BLaER1 (cell line): ENCODE data around the gene TBXAS1.

Experiments
- H3K27ac ChIP-seq: shearing (Covaris generic); formaldehyde crosslinking; 2 replicates; pipeline ENCODE4 v1.8.1; 2022
- H3K27me3 ChIP-seq: shearing (Covaris generic); formaldehyde crosslinking; 2 replicates; pipeline ENCODE4 v1.8.1; 2022
- H3K36me3 ChIP-seq: shearing (Covaris generic); formaldehyde crosslinking; 2 replicates; pipeline ENCODE4 v1.8.1; 2022
- H3K4me1 ChIP-seq: shearing (Covaris generic); formaldehyde crosslinking; 2 replicates; pipeline ENCODE4 v1.8.1; 2022
- H3K4me2 ChIP-seq: shearing (Covaris generic); formaldehyde crosslinking; 2 replicates; pipeline ENCODE4 v1.8.1; 2022
- H3K4me3 ChIP-seq: shearing (Covaris generic); formaldehyde crosslinking; 2 replicates; pipeline ENCODE4 v1.8.1; 2022
- H3K9ac ChIP-seq: shearing (Covaris generic); formaldehyde crosslinking; 2 replicates; pipeline ENCODE4 v1.8.1; 2022
- H3K9me3 ChIP-seq: shearing (Covaris generic); formaldehyde crosslinking; 2 replicates; pipeline ENCODE4 v1.8.1; 2022
- H4K20me1 ChIP-seq: shearing (Covaris generic); formaldehyde crosslinking; 2 replicates; pipeline ENCODE4 v1.8.1; 2022
- Cebpa-rat ChIP-seq: shearing (Covaris generic); IDR thresholded peaks from 2 replicates; pipeline ENCODE4 v1.8.1; 2022

The TBXAS1 gene

DNA sequence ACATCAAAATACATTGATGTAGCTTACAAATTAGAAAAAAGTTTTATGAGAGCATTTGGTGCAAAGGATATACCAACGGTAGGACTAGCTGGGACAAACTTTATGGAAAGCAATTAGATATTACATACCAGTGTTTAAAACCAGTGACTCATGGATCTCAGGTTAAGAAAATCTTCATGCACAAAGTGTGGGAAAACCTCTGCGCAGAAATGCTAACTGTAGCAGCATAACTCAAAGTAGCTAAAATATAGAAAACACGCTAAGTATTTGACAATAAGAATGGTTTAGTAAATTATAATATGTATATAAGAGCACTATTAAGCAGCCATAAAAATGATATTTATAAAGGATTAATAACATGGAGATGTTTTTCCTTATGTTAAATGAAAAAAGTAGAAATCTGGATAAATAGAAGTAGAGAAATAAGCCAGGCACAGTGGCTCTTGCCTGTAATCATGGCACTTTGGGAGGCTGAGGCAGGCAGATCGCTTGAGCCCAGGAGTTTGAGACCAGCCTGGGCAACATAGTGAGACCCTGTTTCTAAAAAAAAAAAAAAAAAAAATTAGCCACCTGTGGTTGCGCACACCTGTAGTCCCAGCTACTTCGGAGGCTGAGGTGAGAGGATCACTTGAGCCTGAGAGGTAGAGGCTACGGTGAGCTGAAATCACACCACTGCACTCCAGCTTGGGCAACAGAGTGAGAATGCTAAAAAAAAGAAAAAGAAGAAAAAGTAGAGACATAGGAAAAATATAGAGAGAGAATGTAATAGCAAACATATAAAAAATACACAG, 37.2 kb downstream of the TBXAS1 start:
- Histone ChIP-seq H4K20me1 (no peaks in the 10 kb centered on the region), H3K9ac (no peak overlapping the region), H3K4me3 (no peak overlapping the region), H3K9me3 (peaks cover 14% of the 10 kb centered on the region; the same call in 1 of the 2 replicates), H3K27ac (no peak overlapping the region), H3K4me1 (no peaks in the 10 kb centered on the region), H3K27me3 (no peaks in the 10 kb centered on the region), H3K4me2 (no peak overlapping the region), H3K36me3 (no peaks in the 10 kb centered on the region)
- TF ChIP-seq Cebpa-rat = no peak

GRCh38 chr7:139867847-139868246, 38.8 kb downstream of the TBXAS1 start:
- Histone ChIP-seq H3K4me1 (no peaks in the 10 kb centered on the region), H3K4me3 (no peak overlapping the region), H3K4me2 (no peak overlapping the region), H4K20me1 (no peaks in the 10 kb centered on the region), H3K27me3 (no peaks in the 10 kb centered on the region), H3K27ac (no peak overlapping the region), H3K9me3 (peaks cover 14% of the 10 kb centered on the region; the same call in 1 of the 2 replicates), H3K9ac (no peak overlapping the region), H3K36me3 (no peaks in the 10 kb centered on the region)
- no peak for TF ChIP-seq Cebpa-rat

DNA sequence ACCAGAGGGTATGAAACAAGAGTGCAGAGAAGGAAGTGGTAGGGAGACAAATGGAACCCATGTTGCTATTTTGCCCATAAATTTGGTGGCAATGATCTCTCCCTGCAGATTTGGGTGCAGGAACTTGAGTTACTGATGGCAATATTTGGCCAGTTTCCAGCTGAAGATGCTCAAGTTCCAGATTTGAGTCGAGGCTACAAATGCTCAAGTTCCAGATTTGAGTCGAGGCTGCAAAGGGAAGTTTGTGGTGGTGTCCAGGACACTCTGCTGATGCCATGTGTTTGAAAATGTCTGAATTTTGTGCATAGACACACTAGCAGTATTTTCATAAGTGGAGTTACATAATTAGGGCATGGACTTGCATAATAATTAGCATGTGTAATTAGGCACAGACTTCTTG, 40.8 kb downstream of the TBXAS1 start:
- H4K20me1 ChIP-seq = no peaks in the 10 kb centered on the region
- H3K9me3 ChIP-seq = peaks cover 3% of the 10 kb centered on the region; the same call in 1 of the 2 replicates
- no peak overlapping the region for H3K27ac ChIP-seq
- H3K9ac ChIP-seq = no peak overlapping the region
- no peaks in the 10 kb centered on the region for H3K27me3 ChIP-seq
- no peaks in the 10 kb centered on the region for H3K36me3 ChIP-seq
- no peak overlapping the region for H3K4me3 ChIP-seq
- H3K4me1 ChIP-seq = no peaks in the 10 kb centered on the region
- no peak overlapping the region for H3K4me2 ChIP-seq
- no peak for TF ChIP-seq Cebpa-rat

- Histone ChIP-seq H3K36me3 (no peaks in the 10 kb centered on the region), H3K27ac (no peak overlapping the region)
These were observed 41.3 kb downstream of the TBXAS1 start for GRCh38 chr7:139870380-139870779.

GRCh38 chr7:139871331-139871730, 42.3 kb downstream of the TBXAS1 start:
- TF ChIP-seq Cebpa-rat = no peak
- H3K27ac ChIP-seq = no peak overlapping the region
- H3K9ac ChIP-seq = no peak overlapping the region

More at GRCh38 chr7:139870380-139870779, 41.3 kb downstream of the TBXAS1 start:
- TF ChIP-seq Cebpa-rat = no peak
- Histone ChIP-seq H3K9ac (no peak overlapping the region), H3K27me3 (no peaks in the 10 kb centered on the region), H3K4me2 (no peak overlapping the region), H4K20me1 (no peaks in the 10 kb centered on the region), H3K9me3 (no peaks in the 10 kb centered on the region), H3K4me3 (no peak overlapping the region), H3K4me1 (no peaks in the 10 kb centered on the region; the same call in 1 of the 2 replicates)

DNA sequence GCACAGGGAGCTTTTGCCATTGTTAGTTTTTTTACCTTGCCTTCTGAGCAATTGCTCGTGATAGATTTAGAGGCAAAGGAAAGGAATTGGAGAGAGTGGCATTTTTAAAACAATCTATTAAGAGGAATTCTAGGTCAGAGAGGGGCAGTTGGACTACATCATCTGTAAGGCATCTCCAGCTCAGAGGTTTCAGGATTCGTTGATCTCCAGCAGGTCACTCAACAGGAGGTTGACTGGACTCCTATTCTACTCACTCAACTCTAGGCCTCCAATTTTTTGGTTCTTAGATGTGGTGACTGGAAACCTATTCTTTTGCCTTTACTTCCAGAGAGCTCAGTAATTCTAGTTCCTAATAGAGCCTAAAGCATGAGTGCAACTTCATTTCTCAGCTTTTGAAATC, 42.8 kb downstream of the TBXAS1 start:
- Histone ChIP-seq H4K20me1 (no peaks in the 10 kb centered on the region), H3K4me1 (peaks cover 7% of the 10 kb centered on the region), H3K9ac (no peak overlapping the region), H3K27me3 (no peaks in the 10 kb centered on the region), H3K36me3 (no peaks in the 10 kb centered on the region), H3K4me3 (no peak overlapping the region), H3K9me3 (no peaks in the 10 kb centered on the region), H3K27ac (no peak overlapping the region), H3K4me2 (no peak overlapping the region)
- no peak for TF ChIP-seq Cebpa-rat

More at GRCh38 chr7:139871331-139871730, 42.3 kb downstream of the TBXAS1 start:
- Histone ChIP-seq H3K27me3 (no peaks in the 10 kb centered on the region), H3K4me3 (no peak overlapping the region), H4K20me1 (no peaks in the 10 kb centered on the region), H3K36me3 (no peaks in the 10 kb centered on the region), H3K4me2 (no peak overlapping the region), H3K9me3 (no peaks in the 10 kb centered on the region), H3K4me1 (peaks cover 7% of the 10 kb centered on the region)

GRCh38 chr7:139873593-139874301, 44.7 kb downstream of the TBXAS1 start:
- Histone ChIP-seq H4K20me1 (no peaks in the 10 kb centered on the region), H3K4me1 (peaks cover 7% of the 10 kb centered on the region), H3K27ac (no peak overlapping the region), H3K27me3 (no peaks in the 10 kb centered on the region), H3K4me2 (no peak overlapping the region), H3K36me3 (no peaks in the 10 kb centered on the region), H3K9me3 (no peaks in the 10 kb centered on the region), H3K4me3 (no peak overlapping the region), H3K9ac (no peak overlapping the region)
- TF ChIP-seq Cebpa-rat = no peak

DNA sequence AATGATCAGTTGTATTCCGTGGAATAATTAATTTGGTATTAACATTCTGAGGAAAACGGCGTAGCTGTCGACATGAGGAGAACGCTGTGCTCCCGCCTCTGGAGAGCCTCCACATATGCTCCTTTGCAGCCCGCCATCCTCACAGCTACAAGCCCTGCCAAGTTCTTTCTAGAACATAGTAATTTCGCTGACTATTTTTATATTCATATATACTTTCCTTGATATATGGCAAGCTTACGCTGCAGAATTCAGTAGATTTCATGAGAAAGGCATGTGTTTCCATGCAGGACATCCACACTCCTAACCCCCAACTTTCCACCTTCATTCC, 45.2 kb downstream of the TBXAS1 start:
- H3K9me3 ChIP-seq = no peaks in the 10 kb centered on the region
- no peaks in the 10 kb centered on the region for H3K27me3 ChIP-seq
- peaks cover 7% of the 10 kb centered on the region for H3K4me1 ChIP-seq
- no peak overlapping the region for H3K9ac ChIP-seq
- no peak overlapping the region for H3K4me2 ChIP-seq
- TF ChIP-seq Cebpa-rat = no peak
- no peaks in the 10 kb centered on the region for H3K36me3 ChIP-seq
- H3K27ac ChIP-seq = no peak overlapping the region
- no peaks in the 10 kb centered on the region for H4K20me1 ChIP-seq
- no peak overlapping the region for H3K4me3 ChIP-seq

DNA sequence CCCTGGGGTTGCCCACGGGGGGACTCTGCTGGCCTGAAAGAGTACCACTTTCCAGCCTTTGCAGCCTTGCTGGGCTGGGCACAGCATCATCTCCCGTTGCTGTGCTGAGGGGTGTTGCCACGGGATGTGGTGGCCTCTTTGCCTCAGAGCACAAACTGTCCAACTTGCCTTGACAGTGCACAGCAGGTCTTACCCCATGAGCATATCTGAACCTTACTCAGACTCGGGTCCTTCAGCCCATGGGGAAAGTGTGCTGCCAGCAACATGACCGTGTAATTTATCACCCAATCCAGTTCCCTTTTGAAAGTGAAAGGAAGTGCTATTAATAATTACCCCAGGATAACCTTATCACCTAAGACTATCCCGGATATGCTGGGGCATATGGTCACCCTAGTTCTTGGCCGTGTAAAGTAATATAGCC, 46.8 kb downstream of the TBXAS1 start:
- Histone ChIP-seq H3K4me3 (no peak overlapping the region), H3K9me3 (no peaks in the 10 kb centered on the region), H3K4me1 (peaks cover 7% of the 10 kb centered on the region), H3K4me2 (peak overlapping the region; percentile 47), H3K27me3 (no peaks in the 10 kb centered on the region), H3K9ac (no peak overlapping the region), H4K20me1 (no peaks in the 10 kb centered on the region), H3K36me3 (no peaks in the 10 kb centered on the region), H3K27ac (no peak overlapping the region)
- no peak for TF ChIP-seq Cebpa-rat

GRCh38 chr7:139876622-139877283, 47.7 kb downstream of the TBXAS1 start:
- Histone ChIP-seq H3K4me1 (peaks cover 7% of the 10 kb centered on the region), H4K20me1 (no peaks in the 10 kb centered on the region), H3K36me3 (no peaks in the 10 kb centered on the region), H3K4me2 (no peak overlapping the region), H3K9me3 (no peaks in the 10 kb centered on the region), H3K4me3 (no peak overlapping the region), H3K27ac (no peak overlapping the region), H3K9ac (no peak overlapping the region), H3K27me3 (no peaks in the 10 kb centered on the region)
- TF ChIP-seq Cebpa-rat = no peak
